Body of pancreas (tissue), 4 donors: ENCODE results near the gene NPS. TPM values are rescaled to one million over a fixed set of nuclear protein-coding genes. Genes with fewer than 3 reads are reported as not detected.

Experiments
- ATAC-seq: fragments of 150-250 bp; one replicate; pipeline ENCODE4 v1.9.1; 2016
- DNase-seq, 4 donors: peaks; one replicate each; pipeline ENCODE4 v3.0.0-alpha.2; 2019
- H3K27ac ChIP-seq, 4 donors: fragments of 200-600 bp; sonication (generic); 1 replicate in 3 of 4; 2 replicates in 1 of 4; pipeline versions ENCODE4 v1.5.1 to v1.6.1; 2016 to 2019; ENCODE audit warnings: mild to moderate bottlenecking in 1 of 4, mixed read lengths in 1 of 4, moderate library complexity in 1 of 4
- H3K27me3 ChIP-seq, 2 donors: fragments of 200-600 bp; sonication (generic); one replicate each; pipeline ENCODE4 v1.6.0; 2016; ENCODE audit warnings: mild to moderate bottlenecking in 1 of 2
- H3K36me3 ChIP-seq, 2 donors: fragments of 200-600 bp; sonication (generic); replicated peaks in 1 of 2; 2 replicates each; pipeline ENCODE4 v1.5.1; 2016; ENCODE audit warnings: low read depth in 2 of 2; ENCODE audit not compliant: insufficient read depth in 1 of 2
- H3K4me1 ChIP-seq: fragments of 200-600 bp; sonication (generic); one replicate; pipeline ENCODE4 v1.6.0; 2016
- H3K4me3 ChIP-seq, 2 donors: fragments of 200-600 bp; sonication (generic); 1 replicate in 1 of 2; 2 replicates in 1 of 2; pipeline ENCODE4 v1.5.1; 2016 to 2019
- H3K9me3 ChIP-seq, 3 donors: fragments of 200-600 bp; sonication (generic); 1 replicate in 2 of 3; 2 replicates in 1 of 3; pipeline ENCODE4 v1.5.1; 2016
- POLR2A ChIP-seq, 3 donors: fragments of 450-650 bp; IDR thresholded peaks; one replicate each; pipeline ENCODE4 v1.6.1; 2016; ENCODE audit warnings: antibody characterized with exemption in 3 of 3, mild to moderate bottlenecking in 2 of 3
- WGBS, 2 donors: methylation state at CpG; one replicate each; pipeline ENCODE4 v1.1.5; 2017; 5-methylcytosine and 5-hydroxymethylcytosine counted together
- intact Hi-C: fragments of 100-400 bp; cut with DNase I; formaldehyde crosslinking; loops from one replicate; pipeline ENCODE4 v1.15.1; 2023
- total RNA-seq, 2 donors: library from RNA; depleted of rRNA; stranded (reverse); fragments of >200 nt; gene quantifications; one replicate each; pipeline ENCODE4 v1.1.0, GENCODE V29; 2016
- TF ChIP-seq, protein P1 (sequence below), 7 experiments: fragments of 450-650 bp in 4 of 7; fragments of 200-600 bp in 3 of 7; sonication (generic) in 3 of 7; IDR thresholded peaks; one replicate each; pipeline ENCODE4 v1.5.1; 2016 to 2019; ENCODE audit warnings: antibody characterized with exemption in 7 of 7

Gene NPS
- total RNA-seq, 2 donors from 2014 or later, result not detected

DNA sequence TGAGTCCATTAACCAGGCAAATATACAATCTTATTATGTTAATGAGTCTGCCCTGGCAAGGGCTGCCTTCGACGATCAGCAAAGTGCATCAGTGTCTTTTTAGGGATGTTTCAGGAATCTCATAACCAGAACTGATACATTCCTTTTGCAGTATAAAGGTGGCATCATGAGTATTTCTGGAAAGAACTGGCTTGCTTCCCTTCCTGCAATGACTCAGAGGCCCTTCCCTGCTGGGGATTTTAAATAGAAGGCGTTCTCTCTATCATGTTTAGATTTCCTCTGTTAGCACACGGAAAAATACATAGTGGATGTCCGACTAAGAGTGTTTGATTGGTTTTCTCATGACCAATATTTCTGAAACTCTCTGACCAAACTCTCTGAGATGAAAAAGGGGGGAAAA, 1.8 kb downstream of the NPS start:
- DNase-seq (no peak), ATAC-seq (no peak)
- intact Hi-C loops, result no loop called here
- Histone ChIP-seq H3K4me1 (no peaks in the 10 kb centered on the region), H3K4me3 (no peak overlapping the region), H3K9me3 (no peaks in the 10 kb centered on the region), H3K27me3 (no peaks in the 10 kb centered on the region), H3K27ac (no peak overlapping the region), H3K36me3 (no peaks in the 10 kb centered on the region)
- WGBS, 2 donors, result 34 to 49% methylated on average over 5 of the region's 5 CpGs
- TF ChIP-seq, protein P1, sequence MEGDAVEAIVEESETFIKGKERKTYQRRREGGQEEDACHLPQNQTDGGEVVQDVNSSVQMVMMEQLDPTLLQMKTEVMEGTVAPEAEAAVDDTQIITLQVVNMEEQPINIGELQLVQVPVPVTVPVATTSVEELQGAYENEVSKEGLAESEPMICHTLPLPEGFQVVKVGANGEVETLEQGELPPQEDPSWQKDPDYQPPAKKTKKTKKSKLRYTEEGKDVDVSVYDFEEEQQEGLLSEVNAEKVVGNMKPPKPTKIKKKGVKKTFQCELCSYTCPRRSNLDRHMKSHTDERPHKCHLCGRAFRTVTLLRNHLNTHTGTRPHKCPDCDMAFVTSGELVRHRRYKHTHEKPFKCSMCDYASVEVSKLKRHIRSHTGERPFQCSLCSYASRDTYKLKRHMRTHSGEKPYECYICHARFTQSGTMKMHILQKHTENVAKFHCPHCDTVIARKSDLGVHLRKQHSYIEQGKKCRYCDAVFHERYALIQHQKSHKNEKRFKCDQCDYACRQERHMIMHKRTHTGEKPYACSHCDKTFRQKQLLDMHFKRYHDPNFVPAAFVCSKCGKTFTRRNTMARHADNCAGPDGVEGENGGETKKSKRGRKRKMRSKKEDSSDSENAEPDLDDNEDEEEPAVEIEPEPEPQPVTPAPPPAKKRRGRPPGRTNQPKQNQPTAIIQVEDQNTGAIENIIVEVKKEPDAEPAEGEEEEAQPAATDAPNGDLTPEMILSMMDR (IDR thresholded peaks at IDR 0.05), result no peak
- no peak for TF ChIP-seq POLR2A (IDR thresholded peaks at IDR 0.05)

DNA sequence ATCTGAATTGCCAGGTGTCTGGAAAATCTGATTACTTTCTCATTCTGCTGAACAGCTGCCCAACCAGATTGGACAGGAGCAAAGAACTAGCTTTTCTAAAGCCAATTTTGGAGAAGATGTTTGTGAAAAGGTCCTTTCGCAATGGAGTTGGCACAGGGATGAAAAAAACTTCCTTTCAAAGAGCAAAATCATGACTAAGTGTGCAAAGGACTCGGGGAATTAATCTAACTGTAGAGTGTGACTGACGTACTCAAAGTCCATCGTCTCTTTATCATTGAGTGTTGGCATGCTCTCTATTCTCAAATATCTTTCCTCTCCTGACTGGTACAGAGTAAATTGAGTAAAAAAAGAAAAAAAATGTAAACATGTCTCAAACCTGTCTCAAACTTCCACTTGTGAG, 3.3 kb downstream of the NPS start:
- no peak for DNase-seq
- H3K9me3 ChIP-seq, result no peaks in the 10 kb centered on the region
- H3K4me1 ChIP-seq, result no peaks in the 10 kb centered on the region
- H3K27ac ChIP-seq, result no peak overlapping the region
- no peak for ATAC-seq
- no peaks in the 10 kb centered on the region for H3K27me3 ChIP-seq
- no peak for TF ChIP-seq POLR2A (IDR thresholded peaks at IDR 0.05)
- TF ChIP-seq, protein P1 (IDR thresholded peaks at IDR 0.05), result no peak
- intact Hi-C loops, result no loop called here
- H3K36me3 ChIP-seq, result no peaks in the 10 kb centered on the region
- WGBS, 2 donors, result 47 to 53% methylated on average over 4 of the region's 4 CpGs
- H3K4me3 ChIP-seq, result no peak overlapping the region

GRCh38 chr10:127553417-127553816, 4.3 kb downstream of the NPS start:
- no peaks in the 10 kb centered on the region for H3K9me3 ChIP-seq
- 71 to 81% methylated on average over 7 of the region's 7 CpGs for WGBS, 2 donors
- no peaks in the 10 kb centered on the region for H3K36me3 ChIP-seq
- no peak for ATAC-seq
- no peaks in the 10 kb centered on the region for H3K4me1 ChIP-seq
- no peak overlapping the region for H3K27ac ChIP-seq
- DNase-seq, result no peak
- H3K27me3 ChIP-seq, result no peaks in the 10 kb centered on the region
- no peak for TF ChIP-seq POLR2A (IDR thresholded peaks at IDR 0.05)
- TF ChIP-seq, protein P1 (IDR thresholded peaks at IDR 0.05), result no peak
- intact Hi-C loops, result no loop called here
- H3K4me3 ChIP-seq, result no peak overlapping the region

GRCh38 chr10:127556916-127557315, 7.8 kb downstream of the NPS start:
- 3 to 6% methylated on average over 11 of the region's 11 CpGs for WGBS, 2 donors
- Histone ChIP-seq H3K27ac (no peak overlapping the region), H3K4me1 (no peaks in the 10 kb centered on the region), H3K4me3 (no peak overlapping the region), H3K36me3 (no peaks in the 10 kb centered on the region), H3K9me3 (no peaks in the 10 kb centered on the region), H3K27me3 (no peaks in the 10 kb centered on the region)
- peak in 1 of 4 donors; percentile 19 for DNase-seq
- no peak for ATAC-seq
- TF ChIP-seq, protein P1 (IDR thresholded peaks at IDR 0.05), result no peak
- TF ChIP-seq POLR2A (IDR thresholded peaks at IDR 0.05), result no peak
- intact Hi-C loops, result no loop called here

DNA sequence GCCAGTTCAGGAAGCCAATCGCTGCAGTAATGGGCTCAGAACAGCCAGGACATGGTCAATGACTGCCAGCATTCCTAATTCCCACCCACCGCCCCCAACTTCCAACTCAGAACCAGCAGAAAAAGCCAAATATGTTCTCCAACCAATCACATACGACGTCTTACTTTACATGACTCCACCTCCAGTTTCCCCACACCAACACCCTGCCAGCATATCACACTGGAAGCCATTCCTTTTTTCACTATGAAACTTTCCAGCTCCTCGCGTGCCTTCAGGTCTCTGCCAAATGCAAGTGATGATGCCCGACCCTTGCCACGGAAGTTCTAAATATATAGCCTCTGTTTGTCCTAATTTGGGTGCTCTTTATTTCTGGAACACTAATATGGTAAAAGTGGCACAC, 12.5 kb downstream of the NPS start:
- ATAC-seq, result no peak
- no peaks in the 10 kb centered on the region for H3K36me3 ChIP-seq
- WGBS, 2 donors, result 47 to 53% methylated on average over 8 of the region's 8 CpGs
- DNase-seq, result no peak
- no peak overlapping the region for H3K4me3 ChIP-seq
- intact Hi-C loops, result no loop called here
- H3K27ac ChIP-seq, result no peak overlapping the region
- H3K4me1 ChIP-seq, result no peaks in the 10 kb centered on the region
- no peaks in the 10 kb centered on the region for H3K9me3 ChIP-seq
- no peaks in the 10 kb centered on the region for H3K27me3 ChIP-seq
- TF ChIP-seq, protein P1 (IDR thresholded peaks at IDR 0.05), result no peak
- no peak for TF ChIP-seq POLR2A (IDR thresholded peaks at IDR 0.05)
